ENCODE data around the gene WFS1.

DNA sequence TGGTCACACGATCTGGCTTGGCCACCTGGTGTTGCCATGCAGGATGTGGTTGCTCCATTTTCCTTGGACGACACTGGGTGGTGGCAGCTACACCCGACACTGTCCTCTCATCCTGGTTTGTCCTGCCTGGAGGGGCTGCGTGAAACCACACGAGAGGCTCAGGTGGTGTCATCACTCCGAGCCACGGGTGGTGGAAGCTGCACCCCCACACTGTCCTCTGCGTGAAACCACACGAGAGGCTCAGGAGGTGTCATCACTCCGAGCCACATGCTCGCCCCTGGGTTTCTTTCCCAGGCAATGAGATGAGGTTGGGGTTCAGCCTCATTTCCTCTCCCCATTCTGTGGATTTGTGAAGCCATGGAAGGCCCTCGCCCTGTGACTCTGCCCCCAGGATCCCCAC lies 34.3 kb downstream of the WFS1 start:
- TF ChIP-seq POLR2AphosphoS5 (IDR thresholded peaks at IDR 0.05; ENCODE audit: borderline replicate concordance, low read depth, low read length) (no peak), EZH2 (IDR thresholded peaks at IDR 0.05) (no peak), FOXP2 (optimal IDR thresholded peaks at IDR 0.05; ENCODE audit: control extremely low read depth, extremely low read length, insufficient read depth) (no peak)

Data from SK-N-MC (cell line).